ENCODE measurements around the gene SLC8A2. TPM values are rescaled to one million over a fixed set of nuclear protein-coding genes. Genes with fewer than 3 reads are reported as not detected.

Gene SLC8A2
- total RNA-seq, 2 experiments from 2014 or later: 0.18 to 0.43 TPM

Other genes with a start within 250 kb of the SLC8A2 start
- 10 to 100 TPM; 23.2 to 26.2 TPM for gene BBC3, start 240.7 kb downstream of the SLC8A2 start, total RNA-seq
- gene CCDC9, start 215.4 kb downstream of the SLC8A2 start, total RNA-seq: 10 to 100 TPM; 24.4 to 27.0 TPM
- gene INAFM1, start 197.0 kb downstream of the SLC8A2 start, total RNA-seq: 10 to 100 TPM; 11.4 to 12.7 TPM
- 1 to 10 TPM in 1 of 2 experiments, under 1 TPM in 1; 0.65 to 2.2 TPM for gene C5AR1, start 162.0 kb downstream of the SLC8A2 start, total RNA-seq
- gene C5AR2, start 139.7 kb downstream of the SLC8A2 start, total RNA-seq: under 1 TPM in 1 of 2 experiments, not detected in 1; 0.18 TPM
- gene DHX34, start 122.6 kb downstream of the SLC8A2 start, total RNA-seq: 10 to 100 TPM; 14.2 to 14.9 TPM
- not detected for gene MEIS3, start 52.4 kb downstream of the SLC8A2 start, total RNA-seq
- gene KPTN, start 12.3 kb upstream of the SLC8A2 start, total RNA-seq: 10 to 100 TPM; 10.4 to 11.0 TPM
- gene NAPA, start 43.2 kb upstream of the SLC8A2 start, total RNA-seq: 10 to 100 TPM; 43.9 to 47.2 TPM
- under 1 TPM; 0.29 to 0.41 TPM for gene ZNF541, start 101.3 kb upstream of the SLC8A2 start, total RNA-seq
- 1 to 10 TPM; 8.7 to 8.8 TPM for gene BICRA, start 137.2 kb upstream of the SLC8A2 start, total RNA-seq
- 1 to 10 TPM; 1.1 to 1.4 TPM for gene EHD2, start 241.5 kb upstream of the SLC8A2 start, total RNA-seq

Data from activated CD8-positive, alpha-beta T cell treated with anti-CD3 and anti-CD28 coated beads for 36 hours (primary cell).